Loucy (cell line): Measurements from ENCODE around the gene STUM.

Experiments used
- EZH2phosphoT487 ChIP-seq: fragments of 200-600 bp; IDR thresholded peaks from 2 replicates; pipeline ENCODE4 v1.6.1; 2018; ENCODE audit warnings: antibody characterized with exemption, mild to moderate bottlenecking, moderate library complexity, borderline replicate concordance
- TF ChIP-seq, protein P1 (sequence below): fragments of 200-600 bp; sonication (generic); conservative IDR thresholded peaks from 2 replicates; pipeline ENCODE4 v1.5.1; 2014; ENCODE audit warnings: mild to moderate bottlenecking, antibody characterized with exemption, low read length

DNA sequence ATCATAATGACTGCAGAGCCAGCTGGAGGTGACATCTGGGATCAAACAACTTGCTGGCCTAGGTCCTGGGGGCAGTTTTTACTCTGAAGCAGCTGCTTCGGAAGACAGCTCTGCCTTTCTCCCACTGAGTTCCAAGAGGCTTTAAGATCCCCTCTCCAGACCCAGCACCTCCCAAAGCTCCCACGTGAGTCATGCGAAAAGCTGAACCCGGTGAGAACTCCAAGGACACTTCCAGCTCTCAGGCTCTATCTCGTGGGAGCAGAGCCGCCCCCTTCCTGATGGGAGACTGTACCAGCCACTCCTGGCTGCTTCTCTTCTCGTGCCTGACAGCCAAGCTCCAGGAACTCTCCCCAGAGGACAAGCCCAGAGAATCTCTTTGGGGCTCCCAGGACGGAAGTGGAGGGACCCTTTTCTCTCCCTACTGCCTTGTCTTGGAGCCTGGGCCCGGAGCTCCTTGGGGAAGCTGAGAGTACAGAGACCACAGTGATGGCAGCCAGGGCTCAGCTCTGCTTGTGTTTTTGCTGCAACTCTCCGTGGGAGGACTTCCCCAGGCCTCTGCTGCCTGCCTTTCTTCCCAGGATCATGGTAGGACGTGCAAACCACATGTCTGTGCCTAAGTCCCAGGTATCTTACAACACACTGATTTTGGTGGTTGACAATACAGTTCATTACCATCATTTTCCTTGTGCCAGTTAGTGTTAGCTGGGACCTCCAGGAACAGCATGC lies 40.6 kb downstream of the STUM start:
- TF ChIP-seq, protein P1, sequence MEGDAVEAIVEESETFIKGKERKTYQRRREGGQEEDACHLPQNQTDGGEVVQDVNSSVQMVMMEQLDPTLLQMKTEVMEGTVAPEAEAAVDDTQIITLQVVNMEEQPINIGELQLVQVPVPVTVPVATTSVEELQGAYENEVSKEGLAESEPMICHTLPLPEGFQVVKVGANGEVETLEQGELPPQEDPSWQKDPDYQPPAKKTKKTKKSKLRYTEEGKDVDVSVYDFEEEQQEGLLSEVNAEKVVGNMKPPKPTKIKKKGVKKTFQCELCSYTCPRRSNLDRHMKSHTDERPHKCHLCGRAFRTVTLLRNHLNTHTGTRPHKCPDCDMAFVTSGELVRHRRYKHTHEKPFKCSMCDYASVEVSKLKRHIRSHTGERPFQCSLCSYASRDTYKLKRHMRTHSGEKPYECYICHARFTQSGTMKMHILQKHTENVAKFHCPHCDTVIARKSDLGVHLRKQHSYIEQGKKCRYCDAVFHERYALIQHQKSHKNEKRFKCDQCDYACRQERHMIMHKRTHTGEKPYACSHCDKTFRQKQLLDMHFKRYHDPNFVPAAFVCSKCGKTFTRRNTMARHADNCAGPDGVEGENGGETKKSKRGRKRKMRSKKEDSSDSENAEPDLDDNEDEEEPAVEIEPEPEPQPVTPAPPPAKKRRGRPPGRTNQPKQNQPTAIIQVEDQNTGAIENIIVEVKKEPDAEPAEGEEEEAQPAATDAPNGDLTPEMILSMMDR, result no peak
- no peak for TF ChIP-seq EZH2phosphoT487
